ENCODE results near the gene PLAAT2. TPM values are rescaled to one million over a fixed set of nuclear protein-coding genes. Genes with fewer than 3 reads are reported as not detected.

The PLAAT2 gene
- total and polyA plus RNA-seq, 2 experiments from 2014 or later = 0.77 to 1.9 TPM

- Histone ChIP-seq H3K4me2 (no peak overlapping the region), H3K27ac (no peak overlapping the region), H3K4me3 (no peak overlapping the region), H3K9me2 (replicated peaks; ENCODE audit: insufficient read depth) (no peaks in the 10 kb centered on the region), H3K36me3 (replicated peaks; ENCODE audit: insufficient read depth, low read depth) (no peaks in the 10 kb centered on the region), H4K20me1 (ENCODE audit: insufficient read depth, poor library complexity, severe bottlenecking) (no peaks in the 10 kb centered on the region), H3K4me1 (ENCODE audit: insufficient read depth) (peaks cover 20% of the 10 kb centered on the region), H2AFZ (no peak overlapping the region), H3K9me3 (ENCODE audit: low read depth) (no peaks in the 10 kb centered on the region), H3K27me3 (no peaks in the 10 kb centered on the region), H3K79me2 (no peaks in the 10 kb centered on the region)
- DNase-seq (ENCODE audit: low spot score) = no peak
- no peak for TF ChIP-seq EZH2 (IDR thresholded peaks at IDR 0.05; ENCODE audit: borderline replicate concordance)
- TF ChIP-seq CTCF (IDR thresholded peaks at IDR 0.05; ENCODE audit: poor library complexity) = no peak
- TF ChIP-seq EZH2phosphoT487 (IDR thresholded peaks at IDR 0.05; ENCODE audit: low read depth, severe bottlenecking, unreplicated experiment) = no peak
- 89% methylated on average over 1 of the region's 1 CpG for WGBS (ENCODE audit: low lambda C conversion rate, missing lambda C conversion rate)
Observed at GRCh38 chr11:63535734-63536133, 27.4 kb downstream of the PLAAT2 start.

GRCh38 chr11:63534895-63535461 is 28.2 kb downstream of the PLAAT2 start:
- TF ChIP-seq CTCF (IDR thresholded peaks at IDR 0.05; ENCODE audit: poor library complexity) = no peak
- no peak for TF ChIP-seq EZH2 (IDR thresholded peaks at IDR 0.05; ENCODE audit: borderline replicate concordance)
- TF ChIP-seq EZH2phosphoT487 (IDR thresholded peaks at IDR 0.05; ENCODE audit: low read depth, severe bottlenecking, unreplicated experiment) = no peak
- H3K9me2 ChIP-seq (replicated peaks; ENCODE audit: insufficient read depth) = no peaks in the 10 kb centered on the region
- WGBS (ENCODE audit: low lambda C conversion rate, missing lambda C conversion rate) = 78% methylated on average over 5 of the region's 5 CpGs
- no peak overlapping the region for H3K4me2 ChIP-seq
- no peak overlapping the region for H2AFZ ChIP-seq
- no peaks in the 10 kb centered on the region for H3K9me3 ChIP-seq (ENCODE audit: low read depth)
- no peaks in the 10 kb centered on the region for H4K20me1 ChIP-seq (ENCODE audit: insufficient read depth, poor library complexity, severe bottlenecking)
- no peak overlapping the region for H3K4me3 ChIP-seq
- H3K36me3 ChIP-seq (replicated peaks; ENCODE audit: insufficient read depth, low read depth) = no peaks in the 10 kb centered on the region
- no peak for DNase-seq (ENCODE audit: low spot score)
- peak overlapping the region; percentile 52 for H3K27ac ChIP-seq
- no peaks in the 10 kb centered on the region for H3K27me3 ChIP-seq
- no peaks in the 10 kb centered on the region for H3K79me2 ChIP-seq
- H3K4me1 ChIP-seq (ENCODE audit: insufficient read depth) = peaks cover 22% of the 10 kb centered on the region

GRCh38 chr11:63534076-63534475 is 29.1 kb downstream of the PLAAT2 start:
- Histone ChIP-seq H3K9me3 (ENCODE audit: low read depth) (no peaks in the 10 kb centered on the region), H3K9me2 (replicated peaks; ENCODE audit: insufficient read depth) (no peaks in the 10 kb centered on the region), H3K4me3 (no peak overlapping the region), H3K36me3 (replicated peaks; ENCODE audit: insufficient read depth, low read depth) (no peaks in the 10 kb centered on the region), H4K20me1 (ENCODE audit: insufficient read depth, poor library complexity, severe bottlenecking) (no peaks in the 10 kb centered on the region), H2AFZ (no peak overlapping the region), H3K27me3 (no peaks in the 10 kb centered on the region), H3K4me1 (ENCODE audit: insufficient read depth) (peaks cover 29% of the 10 kb centered on the region), H3K27ac (no peak overlapping the region), H3K4me2 (no peak overlapping the region), H3K79me2 (no peaks in the 10 kb centered on the region)
- TF ChIP-seq EZH2phosphoT487 (IDR thresholded peaks at IDR 0.05; ENCODE audit: low read depth, severe bottlenecking, unreplicated experiment) = no peak
- no peak for TF ChIP-seq EZH2 (IDR thresholded peaks at IDR 0.05; ENCODE audit: borderline replicate concordance)
- no peak for TF ChIP-seq CTCF (IDR thresholded peaks at IDR 0.05; ENCODE audit: poor library complexity)
- no peak for DNase-seq (ENCODE audit: low spot score)
- WGBS (ENCODE audit: low lambda C conversion rate, missing lambda C conversion rate) = 85% methylated on average over 3 of the region's 3 CpGs

Measured in hepatocyte (in vitro differentiated cells).